ENCODE data around the gene ASTN2. TPM values are rescaled to one million over a fixed set of nuclear protein-coding genes. Genes with fewer than 3 reads are reported as not detected.

ASTN2 gene
- total and polyA plus RNA-seq, 2 experiments from 2014 or later: 7.0 to 24.6 TPM

GRCh38 chr9:116700279-116700678, 714.6 kb downstream of the ASTN2 start:
- H3K4me3 ChIP-seq: no peak overlapping the region
- H2AFZ ChIP-seq: no peak overlapping the region
- Mint-ChIP-seq H3K27ac (no peak overlapping the region), H3K9me3 (no peaks in the 10 kb centered on the region; the same call in 2 of the 3 replicates), H3K27me3 (ENCODE audit: insufficient read depth, low read depth, poor library complexity) (peaks cover 1% of the 10 kb centered on the region), H3K4me1 (peaks cover 10% of the 10 kb centered on the region; the same call in 2 of the 3 replicates), H3K36me3 (ENCODE audit: low read depth) (peaks cover 24% of the 10 kb centered on the region), H3K4me3 (no peak overlapping the region)
- H3K27ac ChIP-seq (ENCODE audit: low read depth): no peak overlapping the region
- H4K20me1 ChIP-seq (replicated peaks; ENCODE audit: insufficient read depth): peaks cover 14% of the 10 kb centered on the region; the same call in 1 of the 2 replicates
- TF ChIP-seq JUNB (IDR thresholded peaks at IDR 0.05; ENCODE audit: unreplicated experiment) (no peak), CTCF (conservative IDR thresholded peaks at IDR 0.05; ENCODE audit: low read depth in 2 of 2) (no peak)
- H3F3A ChIP-seq (replicated peaks; ENCODE audit: low read depth): no peaks in the 10 kb centered on the region
- H3K27me3 ChIP-seq (ENCODE audit: insufficient read depth): no peaks in the 10 kb centered on the region
- no peaks in the 10 kb centered on the region for H3K9me2 ChIP-seq (ENCODE audit: insufficient read depth)
- no peak overlapping the region for H3K4me2 ChIP-seq
- peaks cover 10% of the 10 kb centered on the region; the same call in 1 of the 2 replicates for H3K36me3 ChIP-seq (ENCODE audit: insufficient read depth)
- H3K79me2 ChIP-seq (replicated peaks; ENCODE audit: insufficient read depth): peaks cover 6% of the 10 kb centered on the region
- H3K4me1 ChIP-seq (ENCODE audit: insufficient read depth): peaks cover 6% of the 10 kb centered on the region; the same call in 1 of the 2 replicates
- no peak for ATAC-seq
- no peak for DNase-seq (ENCODE audit: low spot score)

- Histone ChIP-seq H3F3A (replicated peaks; ENCODE audit: low read depth) (no peaks in the 10 kb centered on the region), H3K27me3 (ENCODE audit: insufficient read depth) (no peaks in the 10 kb centered on the region), H3K9me2 (ENCODE audit: insufficient read depth) (0 out of 2 replicates have a peak, but pooled peaks cover 4% of the 10 kb centered on the region), H3K36me3 (ENCODE audit: insufficient read depth) (peaks cover 10% of the 10 kb centered on the region; the same call in 1 of the 2 replicates), H3K4me3 (no peak overlapping the region), H3K4me1 (ENCODE audit: insufficient read depth) (no peaks in the 10 kb centered on the region), H3K27ac (ENCODE audit: low read depth) (no peak overlapping the region), H2AFZ (no peak overlapping the region), H4K20me1 (replicated peaks; ENCODE audit: insufficient read depth) (peaks cover 22% of the 10 kb centered on the region; the same call in 1 of the 2 replicates), H3K4me2 (no peak overlapping the region), H3K79me2 (replicated peaks; ENCODE audit: insufficient read depth) (peaks cover 26% of the 10 kb centered on the region)
- no peak for DNase-seq (ENCODE audit: low spot score)
- no peak for ATAC-seq
- H3K36me3 Mint-ChIP-seq (ENCODE audit: low read depth): peaks cover 28% of the 10 kb centered on the region
- no peak overlapping the region for H3K27ac Mint-ChIP-seq
- H3K9me3 Mint-ChIP-seq: no peaks in the 10 kb centered on the region; the same call in 2 of the 3 replicates
- H3K4me1 Mint-ChIP-seq: no peaks in the 10 kb centered on the region
- TF ChIP-seq ETS1 (IDR thresholded peaks at IDR 0.05): no peak
- no peak for TF ChIP-seq ZNF114 (CRISPR knock-in tag; IDR thresholded peaks at IDR 0.05)
- no peak for TF ChIP-seq POLR2AphosphoS5 (IDR thresholded peaks at IDR 0.05; ENCODE audit: low read depth)
- no peak for TF ChIP-seq CTCF (conservative IDR thresholded peaks at IDR 0.05; ENCODE audit: low read depth in 2 of 2)
- TF ChIP-seq EZH2 (IDR thresholded peaks at IDR 0.05; ENCODE audit: low read depth, unreplicated experiment): no peak
- no peak for TF ChIP-seq JUNB (IDR thresholded peaks at IDR 0.05; ENCODE audit: unreplicated experiment)
- no peak for TF ChIP-seq NANOG (IDR thresholded peaks at IDR 0.05; ENCODE audit: borderline replicate concordance)
- no peak for TF ChIP-seq CREB1 (CRISPR knock-in tag; IDR thresholded peaks at IDR 0.05; ENCODE audit: low read depth)
- H3K4me3 Mint-ChIP-seq: no peak overlapping the region
- peaks cover 1% of the 10 kb centered on the region for H3K27me3 Mint-ChIP-seq (ENCODE audit: insufficient read depth, low read depth, poor library complexity)
Measured at GRCh38 chr9:116697887-116698286, 717.0 kb downstream of the ASTN2 start.

All from GM23338 (cell line).